GM18498 (cell line): ENCODE data around the gene GAS2.
"Not testable (repeated sequence)": the region's sequence is repeated elsewhere in the genome, so short reads cannot be mapped to it uniquely, and the experiment has no call there.

Experiments used
- ATAC-seq: cut with Tn5 transposase; IDR thresholded peaks from one replicate; pipeline ENCODE4 v1.9.1; 2021; ENCODE audit warnings: mild to moderate bottlenecking, moderate library complexity; ENCODE audit not compliant: unreplicated experiment

Gene GAS2

GRCh38 chr11:22666325-22666687 lies at the start of gene GAS2:
Gene GAS2, plus strand, starts transcription at chr11:22666611. Its CDS starts 8,259 bp downstream, at chr11:22674870.
- ATAC-seq, result peak; percentile 16

DNA sequence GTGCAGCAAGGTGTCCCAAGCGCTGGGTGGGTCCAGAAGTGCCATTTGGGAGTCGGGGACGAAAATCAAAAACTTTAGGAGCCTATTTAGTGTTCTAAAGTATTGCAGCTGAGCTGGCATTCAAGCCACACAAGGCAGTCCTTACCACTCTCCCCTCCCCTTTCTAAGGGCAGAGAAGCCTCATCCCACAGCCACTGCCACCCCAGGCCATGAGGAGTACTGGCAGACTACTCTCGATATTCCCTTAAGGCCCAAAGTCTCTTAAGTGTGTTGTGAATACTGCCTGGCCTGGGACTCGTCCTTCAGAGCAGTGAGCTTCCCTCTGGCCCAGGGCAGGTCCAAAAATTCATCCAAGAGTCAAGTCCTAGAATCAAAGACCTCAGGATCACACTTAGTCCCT lies 48.5 kb upstream of the GAS2 start:
- no peak for ATAC-seq

- ATAC-seq, result peak; percentile 47
Observed at GRCh38 chr11:22624742-22625447, 41.5 kb upstream of the GAS2 start.

DNA sequence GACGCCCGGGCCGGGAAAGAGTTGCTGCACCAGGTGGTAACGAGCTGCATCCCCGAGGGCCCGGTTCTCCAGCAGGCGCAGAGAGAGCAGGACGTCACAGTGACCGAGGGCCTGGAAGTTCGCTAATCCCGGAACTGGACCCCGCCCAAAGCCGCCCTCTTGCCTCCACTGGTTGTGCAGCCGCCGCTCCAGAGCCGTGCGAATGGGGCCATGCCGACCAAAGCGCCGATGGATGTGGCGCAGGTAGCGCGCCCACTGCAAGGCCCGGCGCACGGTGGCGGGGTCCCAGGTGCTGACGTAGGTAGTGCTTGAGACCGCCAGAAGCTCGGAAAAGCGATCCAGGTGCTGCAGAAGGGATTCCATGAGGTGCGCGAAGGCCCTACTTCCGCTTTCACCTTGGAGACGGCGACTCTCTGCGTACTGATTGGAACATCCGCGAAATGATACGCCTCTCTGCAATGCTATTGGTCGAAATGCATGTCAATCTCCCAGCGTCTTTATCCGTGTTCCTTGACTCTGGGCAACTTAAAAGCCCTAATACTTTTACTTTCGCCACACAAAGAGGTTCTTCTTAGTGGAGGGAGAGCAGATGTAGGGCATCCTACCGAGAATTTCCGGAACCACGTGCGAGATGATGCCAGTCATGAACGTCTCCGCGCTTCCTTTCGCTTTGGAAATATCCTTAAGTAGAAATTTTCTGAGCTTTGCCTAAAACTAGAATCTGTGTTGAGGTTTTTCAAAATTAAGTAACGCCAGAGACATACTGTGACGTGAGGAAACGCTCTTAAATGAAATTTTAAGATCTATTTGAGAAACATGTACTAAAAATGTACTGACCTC lies 40.7 kb upstream of the GAS2 start, which contains the start of gene FANCF:
Gene FANCF (minus strand): TSS at position 376 of the 840 bp plus-strand sequence. CDS start 13 bp downstream, at position 363.
- ATAC-seq, result peak; percentile 97

- ATAC-seq, result no peak
Observed at GRCh38 chr11:22626573-22627239, 39.7 kb upstream of the GAS2 start.

GRCh38 chr11:22627421-22627820 lies 39.0 kb upstream of the GAS2 start:
- no peak for ATAC-seq

GRCh38 chr11:22633354-22633902 lies 33.0 kb upstream of the GAS2 start:
- no peak for ATAC-seq

DNA sequence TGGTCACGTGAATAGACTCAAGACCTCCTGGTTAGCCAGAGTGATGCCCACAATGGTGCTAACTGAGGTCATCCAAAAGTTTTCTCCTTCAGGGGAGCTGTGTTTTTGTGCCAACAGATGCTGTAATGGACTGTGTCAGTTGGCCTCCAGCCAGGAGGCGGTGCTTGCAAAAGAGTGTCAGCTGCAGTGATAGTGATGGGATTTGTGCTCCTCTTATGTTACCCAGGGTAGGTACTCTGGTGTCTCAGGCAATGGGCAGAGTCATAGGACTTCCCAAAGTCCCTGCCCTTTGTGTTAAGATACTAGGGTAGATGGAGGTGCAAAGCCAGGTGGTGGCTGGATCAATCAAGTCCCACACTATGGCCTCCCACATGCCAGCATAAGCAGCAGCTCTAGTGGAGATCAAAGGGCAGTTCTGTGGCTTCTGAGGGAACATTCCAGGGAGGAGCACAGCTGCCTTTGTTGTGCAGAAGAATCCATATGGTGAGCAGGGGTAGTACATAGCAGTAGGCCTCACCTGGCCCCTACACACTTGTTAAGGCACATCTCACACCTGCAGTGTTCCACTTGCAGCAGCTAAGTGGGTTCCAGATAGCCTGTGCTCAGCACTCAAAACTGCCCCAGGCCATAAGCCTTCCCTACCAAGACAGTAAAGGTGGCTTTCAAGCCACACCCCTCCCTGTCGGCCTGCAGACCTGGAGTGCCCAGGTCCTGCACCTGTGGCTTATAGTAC lies 31.3 kb upstream of the GAS2 start:
- ATAC-seq, result no peak

DNA sequence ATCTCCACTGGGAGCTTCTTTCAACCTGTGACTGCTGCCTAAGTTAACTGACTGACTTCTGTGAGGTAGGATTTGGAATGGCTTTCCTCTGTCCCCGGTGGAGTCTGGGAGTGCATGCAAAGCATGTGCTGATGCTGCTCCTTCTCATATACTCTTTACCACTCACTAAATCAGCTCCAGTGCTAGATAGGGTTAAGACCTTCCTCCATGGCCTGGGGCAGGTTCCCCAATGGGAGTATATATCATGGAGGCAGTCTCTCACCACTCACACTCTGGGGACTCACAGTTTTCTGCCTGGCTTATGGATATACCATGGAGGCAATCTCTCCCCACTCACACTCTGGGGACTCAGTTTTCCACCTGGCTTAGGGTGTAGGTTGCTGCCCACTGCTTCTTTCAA lies 30.7 kb upstream of the GAS2 start:
- no peak for ATAC-seq

DNA sequence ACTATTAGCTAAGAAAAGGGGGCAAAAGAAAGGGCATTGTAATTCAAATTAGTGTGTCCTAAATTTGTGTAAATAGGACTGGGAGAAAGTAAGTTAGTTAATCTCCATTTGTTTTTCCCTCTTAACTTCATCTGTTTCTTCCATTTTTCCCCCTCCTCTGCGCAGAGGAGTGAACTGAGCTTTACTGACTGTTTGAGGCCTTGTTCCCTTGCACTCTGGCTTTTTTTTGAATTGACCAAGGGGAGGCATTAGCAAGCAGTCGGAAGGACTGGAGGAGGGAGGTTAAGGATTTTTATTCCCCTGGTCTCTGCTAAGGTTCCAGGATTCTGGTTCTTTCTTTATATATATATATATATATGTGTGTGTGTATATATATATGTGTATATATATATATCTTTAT lies 25.5 kb upstream of the GAS2 start:
- ATAC-seq, result no peak

DNA sequence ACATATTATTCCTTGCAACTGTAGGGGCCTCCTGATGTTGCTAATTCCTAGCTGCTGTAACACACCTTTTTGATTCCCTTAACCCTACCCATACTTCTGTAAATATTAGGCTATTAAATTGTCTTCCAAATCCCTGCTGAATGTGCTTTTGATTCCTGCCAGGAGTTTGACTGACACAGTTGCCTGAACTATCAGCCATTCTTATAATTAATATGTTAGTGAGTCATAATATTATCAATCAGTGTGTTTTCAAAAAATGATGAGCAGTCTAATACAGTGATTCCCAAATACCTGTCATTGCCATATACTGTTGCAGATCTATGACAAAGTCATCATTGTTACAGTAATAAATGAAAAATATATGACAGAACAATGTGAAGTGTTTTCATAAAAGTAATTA lies 24.9 kb upstream of the GAS2 start:
- ATAC-seq, result no peak

DNA sequence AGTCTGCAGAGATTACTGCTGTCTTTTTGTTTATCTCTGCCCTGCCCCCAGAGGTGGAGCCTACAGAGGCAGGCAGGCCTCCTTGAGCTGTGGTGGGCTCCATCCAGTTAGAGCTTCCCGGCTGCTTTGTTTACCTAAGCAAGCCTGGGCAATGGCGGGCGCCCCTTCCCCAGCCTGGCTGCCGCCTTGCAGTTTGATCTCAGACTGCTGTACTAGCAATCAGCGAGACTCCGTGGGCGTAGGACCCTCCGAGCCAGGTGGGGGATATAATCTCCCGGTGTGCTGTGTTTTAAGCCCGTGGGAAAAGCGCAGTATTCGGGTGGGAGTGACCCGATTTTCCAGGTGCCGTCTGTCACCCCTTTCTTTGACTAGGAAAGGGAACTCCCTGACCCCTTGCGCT lies 14.1 kb upstream of the GAS2 start:
- ATAC-seq, result not testable (repeated sequence)

DNA sequence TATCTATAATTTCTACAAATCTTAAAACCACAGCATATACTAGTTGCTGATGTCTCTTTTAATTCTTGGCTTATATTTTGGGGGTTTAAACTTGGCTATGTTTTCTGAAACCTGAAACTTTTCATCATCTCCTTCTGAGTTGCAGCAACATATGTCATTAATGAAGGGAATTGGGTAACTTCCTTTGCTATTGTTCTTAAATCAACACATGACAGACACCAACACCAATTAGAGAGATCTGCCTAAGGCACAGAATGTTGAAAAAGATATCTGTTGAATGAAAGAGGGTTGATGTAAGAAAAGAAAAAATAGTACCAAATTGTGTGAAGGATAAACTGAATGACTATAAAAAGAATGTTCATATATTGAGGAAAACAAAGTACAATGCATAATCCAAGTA lies 10.3 kb upstream of the GAS2 start:
- ATAC-seq, result no peak

- peak; percentile 98 for ATAC-seq
Observed at GRCh38 chr11:22657101-22657694, 9.2 kb upstream of the GAS2 start.

DNA sequence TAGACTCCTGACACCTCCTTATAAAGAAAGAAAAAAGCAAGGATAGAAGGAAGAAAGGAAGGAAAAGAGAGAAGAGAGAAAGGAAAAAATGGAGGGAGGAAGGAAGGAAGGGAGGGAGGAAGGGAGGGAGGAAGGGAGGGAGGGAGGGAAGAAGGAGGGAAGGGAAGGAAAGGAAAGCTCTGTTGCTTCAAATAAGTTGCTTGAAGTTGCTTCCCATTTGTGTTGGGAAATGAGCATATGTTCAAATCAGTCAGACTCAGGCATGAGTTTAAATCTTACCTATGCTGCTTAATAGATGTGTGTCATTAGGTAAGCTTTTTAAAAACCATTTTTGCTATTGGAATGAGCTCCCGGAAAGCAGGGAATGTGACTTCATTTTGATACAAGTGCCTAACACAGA lies 6.6 kb upstream of the GAS2 start:
- ATAC-seq, result no peak

DNA sequence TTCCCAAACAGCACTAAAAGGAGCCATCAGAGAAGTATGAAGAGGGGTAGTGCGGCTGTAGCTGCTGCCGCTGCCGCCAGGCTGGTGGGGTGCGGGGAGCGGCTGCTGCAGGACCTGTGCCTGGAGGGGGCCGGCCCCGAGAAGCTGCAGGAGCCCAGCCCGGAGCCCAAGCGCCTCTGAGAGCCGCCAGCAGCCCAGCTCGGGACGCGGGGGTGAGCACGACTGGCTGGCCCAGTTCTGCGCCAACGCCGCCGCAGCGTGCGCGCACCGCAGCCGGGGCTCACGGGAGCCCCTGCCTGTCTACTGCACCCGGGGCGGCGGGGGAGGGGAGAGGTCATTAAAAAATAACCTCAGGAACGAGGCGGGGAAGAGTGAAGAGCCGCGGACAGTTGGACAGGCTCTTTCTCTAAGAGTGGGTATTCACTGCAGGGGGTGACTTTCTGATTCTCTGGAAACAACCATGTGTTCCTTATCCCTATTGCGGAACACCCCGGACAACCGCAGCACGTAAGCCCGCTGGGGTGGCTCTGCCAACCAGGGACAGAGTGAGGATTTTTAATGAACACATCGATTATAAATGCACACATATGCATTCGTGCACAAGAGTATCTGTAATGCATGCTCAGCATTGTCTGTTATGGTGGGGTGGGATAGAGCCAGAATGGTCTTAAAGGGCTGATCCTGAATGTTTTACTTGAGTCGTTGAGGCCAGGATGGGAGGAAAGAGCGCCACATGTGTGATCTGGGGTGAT lies 453 bp downstream of the GAS2 start:
- ATAC-seq, result peak; percentile 63

GRCh38 chr11:22668005-22668796 lies 1.8 kb downstream of the GAS2 start:
- ATAC-seq, result peak; percentile 35

- no peak for ATAC-seq
Observed at GRCh38 chr11:22669368-22669767, 3.0 kb downstream of the GAS2 start.

GRCh38 chr11:22670830-22671229 lies 4.4 kb downstream of the GAS2 start:
- peak; percentile 33 for ATAC-seq
